ENCODE results near the gene SRSF11. TPM values are rescaled to one million over a fixed set of nuclear protein-coding genes. Genes with fewer than 3 reads are reported as not detected.
"Not testable (repeated sequence)": the region's sequence is repeated elsewhere in the genome, so short reads cannot be mapped to it uniquely, and the experiment has no call there.

Gene SRSF11
- total RNA-seq, 1 donor = 147 TPM

DNA sequence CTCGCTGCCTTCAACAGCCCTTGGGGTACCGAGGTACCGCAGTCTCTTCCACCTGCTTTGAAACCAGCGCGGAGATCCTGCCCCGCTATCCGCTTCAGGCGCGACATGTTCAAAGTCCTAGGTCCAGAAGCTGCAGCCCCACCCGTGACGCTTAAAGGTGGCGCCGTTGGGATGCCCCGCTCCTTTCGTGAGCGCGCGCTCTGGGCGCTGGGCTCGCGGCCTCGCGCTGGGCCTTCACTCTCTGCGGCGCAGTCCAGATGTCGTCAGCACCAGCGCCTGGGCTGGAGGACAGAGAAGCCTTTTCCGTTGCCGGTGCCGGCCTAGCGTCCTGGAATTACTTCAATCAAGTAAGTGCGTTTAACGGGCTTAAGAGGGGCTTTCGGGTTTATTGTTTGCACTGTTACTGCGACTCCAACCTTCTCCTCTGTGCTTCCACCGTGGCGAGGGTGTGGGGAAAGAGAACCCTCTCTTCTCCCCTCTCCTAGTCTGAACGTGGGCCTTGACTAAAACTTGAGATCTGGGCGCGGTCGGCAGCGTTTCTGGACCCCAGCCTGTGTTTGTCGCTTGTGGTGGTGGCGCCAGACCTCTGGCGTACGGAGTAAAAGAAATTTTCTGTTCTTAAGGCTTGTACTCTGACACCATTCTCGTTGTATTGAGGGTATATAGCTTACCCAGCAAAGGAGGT is 15.6 kb upstream of the SRSF11 start, which contains the start of gene LRRC40:
LRRC40 (minus strand) TSS at position 146 of the 685 bp plus-strand sequence; CDS start at position 107, 39 bp downstream.
- TF ChIP-seq, protein P1, sequence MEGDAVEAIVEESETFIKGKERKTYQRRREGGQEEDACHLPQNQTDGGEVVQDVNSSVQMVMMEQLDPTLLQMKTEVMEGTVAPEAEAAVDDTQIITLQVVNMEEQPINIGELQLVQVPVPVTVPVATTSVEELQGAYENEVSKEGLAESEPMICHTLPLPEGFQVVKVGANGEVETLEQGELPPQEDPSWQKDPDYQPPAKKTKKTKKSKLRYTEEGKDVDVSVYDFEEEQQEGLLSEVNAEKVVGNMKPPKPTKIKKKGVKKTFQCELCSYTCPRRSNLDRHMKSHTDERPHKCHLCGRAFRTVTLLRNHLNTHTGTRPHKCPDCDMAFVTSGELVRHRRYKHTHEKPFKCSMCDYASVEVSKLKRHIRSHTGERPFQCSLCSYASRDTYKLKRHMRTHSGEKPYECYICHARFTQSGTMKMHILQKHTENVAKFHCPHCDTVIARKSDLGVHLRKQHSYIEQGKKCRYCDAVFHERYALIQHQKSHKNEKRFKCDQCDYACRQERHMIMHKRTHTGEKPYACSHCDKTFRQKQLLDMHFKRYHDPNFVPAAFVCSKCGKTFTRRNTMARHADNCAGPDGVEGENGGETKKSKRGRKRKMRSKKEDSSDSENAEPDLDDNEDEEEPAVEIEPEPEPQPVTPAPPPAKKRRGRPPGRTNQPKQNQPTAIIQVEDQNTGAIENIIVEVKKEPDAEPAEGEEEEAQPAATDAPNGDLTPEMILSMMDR (IDR thresholded peaks at IDR 0.05; ENCODE audit: insufficient read depth, low read depth, low read length) = no peak
- DNase-seq (ENCODE audit: low read depth) = peak; percentile 97
- peak within 1 kb of the TSS; percentile 99 for H3K4me3 ChIP-seq (ENCODE audit: low read depth, low read length)

DNA sequence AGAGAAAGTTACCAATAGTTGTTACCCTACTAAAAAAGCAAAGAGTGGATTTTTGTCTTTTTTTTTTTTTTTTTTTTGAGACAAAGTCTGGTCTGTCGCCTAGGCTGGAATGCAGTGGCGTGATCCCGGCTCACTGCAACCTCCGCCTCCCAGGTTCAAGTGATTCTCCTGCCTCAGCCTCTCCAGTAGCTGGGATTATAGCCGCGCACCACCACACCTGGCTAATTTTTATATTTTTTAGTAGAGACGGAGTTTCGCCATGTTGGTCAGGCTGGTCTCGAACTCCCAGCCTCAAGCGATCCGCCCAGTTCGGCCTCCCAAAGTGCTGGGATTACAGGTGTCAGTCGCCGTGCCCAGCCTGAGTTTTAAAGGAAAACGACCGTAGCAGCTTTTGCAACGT is 14.3 kb upstream of the SRSF11 start:
- H3K4me3 ChIP-seq (ENCODE audit: low read depth, low read length) = peak overlapping the region; percentile 99
- DNase-seq (ENCODE audit: low read depth) = not testable (repeated sequence)

DNA sequence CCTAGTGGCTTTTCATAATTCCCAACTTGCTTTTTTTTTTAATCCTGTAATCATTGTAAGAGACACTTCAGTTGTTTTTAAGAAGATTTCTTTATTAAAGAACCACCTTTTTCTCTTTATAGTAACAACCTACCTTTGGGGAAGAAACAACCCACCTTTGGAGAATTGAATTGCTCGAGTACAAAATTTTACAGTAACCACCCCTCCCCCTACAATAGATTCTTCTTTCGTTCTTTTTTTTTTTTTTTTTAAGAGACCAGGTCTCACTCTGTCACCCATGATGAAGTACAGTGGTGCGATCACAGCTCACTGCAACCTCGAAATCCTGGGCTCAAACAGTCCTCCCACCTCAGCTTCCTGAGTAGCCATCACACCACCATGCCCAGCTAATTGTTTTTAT is 13.7 kb upstream of the SRSF11 start:
- DNase-seq (ENCODE audit: low read depth) = no peak
- TF ChIP-seq, protein P1 (IDR thresholded peaks at IDR 0.05; ENCODE audit: insufficient read depth, low read depth, low read length) = no peak
- H3K4me3 ChIP-seq (ENCODE audit: low read depth, low read length) = no peak overlapping the region

DNA sequence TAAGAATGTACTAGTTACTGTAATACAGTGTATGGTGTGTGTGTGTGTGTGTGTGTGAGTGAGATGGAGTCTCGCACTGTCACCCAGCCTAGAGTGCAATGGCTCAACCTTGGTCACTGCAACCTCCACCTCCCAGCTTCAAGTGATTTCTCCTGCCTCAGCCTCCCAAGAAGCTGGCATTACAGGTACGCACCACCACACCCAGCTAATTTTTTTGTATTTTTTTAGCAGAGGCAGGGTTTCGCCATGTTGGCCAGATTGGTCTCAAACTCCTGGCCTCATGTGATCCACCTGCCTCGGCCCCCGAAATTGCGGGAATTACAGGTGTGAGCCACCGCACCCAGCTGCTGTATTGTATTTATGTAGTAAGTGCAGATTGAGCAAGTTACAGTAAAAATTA is 12.9 kb upstream of the SRSF11 start:
- DNase-seq (ENCODE audit: low read depth) = no peak
- TF ChIP-seq, protein P1 (IDR thresholded peaks at IDR 0.05; ENCODE audit: insufficient read depth, low read depth, low read length) = no peak
- no peak overlapping the region for H3K4me3 ChIP-seq (ENCODE audit: low read depth, low read length)

DNA sequence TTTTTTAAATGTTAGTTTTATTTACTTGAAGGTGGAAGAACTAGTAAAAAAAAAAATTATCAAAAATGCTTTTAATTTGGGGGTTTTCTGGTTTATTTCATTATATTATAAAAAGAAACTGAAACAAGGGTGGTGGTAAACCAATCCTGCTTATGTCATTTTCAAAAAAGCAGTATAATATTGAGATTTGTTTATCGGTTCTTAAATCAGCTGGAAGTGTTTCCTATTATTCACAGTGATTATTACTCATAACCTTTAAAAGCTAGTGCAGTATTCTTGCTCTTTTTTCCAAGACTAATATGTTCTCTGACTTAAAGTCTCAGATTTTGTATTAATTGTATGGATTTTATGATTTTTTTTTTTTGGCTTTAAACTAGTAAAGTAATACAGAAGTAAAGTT is 10.4 kb upstream of the SRSF11 start:
- H3K4me3 ChIP-seq (ENCODE audit: low read depth, low read length) = no peak overlapping the region
- no peak for DNase-seq (ENCODE audit: low read depth)
- TF ChIP-seq, protein P1 (IDR thresholded peaks at IDR 0.05; ENCODE audit: insufficient read depth, low read depth, low read length) = no peak

DNA sequence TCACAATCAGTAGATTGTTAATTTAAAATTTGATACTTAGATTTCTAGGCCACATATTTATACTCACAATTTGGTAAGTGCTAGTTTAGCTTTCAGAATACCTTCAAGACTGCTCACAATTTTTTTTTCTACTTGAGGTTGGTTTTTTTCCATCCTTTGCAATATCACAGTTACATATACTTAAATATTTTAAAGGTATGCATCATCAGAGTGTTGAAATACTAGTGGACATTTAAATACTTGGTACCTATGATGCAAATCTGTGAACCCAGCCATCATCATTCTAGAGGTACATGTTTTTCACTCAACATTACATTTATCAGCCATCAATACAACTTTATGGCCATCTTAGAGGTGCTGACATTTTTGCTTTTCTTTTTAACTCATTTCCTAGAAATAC is 9.6 kb upstream of the SRSF11 start:
- peak; percentile 10 for DNase-seq (ENCODE audit: low read depth)
- H3K4me3 ChIP-seq (ENCODE audit: low read depth, low read length) = no peak overlapping the region
- TF ChIP-seq, protein P1 (IDR thresholded peaks at IDR 0.05; ENCODE audit: insufficient read depth, low read depth, low read length) = no peak

DNA sequence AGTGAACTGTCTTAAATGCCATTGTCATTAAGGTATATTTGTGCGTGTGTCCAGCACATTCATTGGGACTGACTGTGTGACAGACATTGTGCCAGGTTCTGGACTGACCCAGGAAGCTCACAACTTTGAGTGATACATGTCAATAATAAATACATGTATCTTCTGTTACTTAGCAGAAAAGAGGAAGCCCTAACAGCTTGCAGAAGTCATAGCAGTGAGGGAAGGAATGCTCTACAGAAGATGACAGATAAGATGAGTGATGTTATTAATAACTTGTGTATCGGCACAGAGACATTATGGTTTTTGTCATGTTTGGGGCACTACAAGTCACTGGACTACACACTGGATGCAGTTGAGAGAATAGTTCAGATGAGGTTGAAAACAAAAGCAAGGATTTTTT is 1.2 kb upstream of the SRSF11 start:
- no peak for DNase-seq (ENCODE audit: low read depth)
- H3K4me3 ChIP-seq (ENCODE audit: low read depth, low read length) = no peak overlapping the region
- TF ChIP-seq, protein P1 (IDR thresholded peaks at IDR 0.05; ENCODE audit: insufficient read depth, low read depth, low read length) = no peak
